A549 (cell line): Measurements from ENCODE around the gene NDUFB8.

Experiments
- CEBPB ChIP-seq, 2 experiments: fragments of >200 bp in 1 of 2; sonication (Bioruptor Twin) in 1 of 2; formaldehyde crosslinking in 1 of 2; IDR thresholded peaks; 2 replicates each; pipeline ENCODE4 v1.6.1; 2012 to 2016
- MYC ChIP-seq: IDR thresholded peaks from 2 replicates; pipeline ENCODE4 v1.6.1; 2012; ENCODE audit warnings: mild to moderate bottlenecking, inconsistent platforms, low read length, improper control_type of control experiment, borderline replicate concordance
- NR3C1 ChIP-seq: fragments of >200 bp; sonication (Bioruptor Twin); formaldehyde crosslinking; IDR thresholded peaks from 3 replicates; pipeline ENCODE4 v1.6.1; 2017

GRCh38 chr10:100485366-100485765, 44.3 kb downstream of the NDUFB8 start:
- TF ChIP-seq MYC = no peak
- no peak for TF ChIP-seq CEBPB (IDR thresholded peaks at IDR 0.05)
- TF ChIP-seq NR3C1 = no peak
